ENCODE data around the gene AIRE.

Gene AIRE

GRCh38 chr21:44303490-44303981 is 17.9 kb downstream of the AIRE start:
- no peak for DNase-seq (ENCODE audit: insufficient read length, low spot score)
- FAIRE-seq: no peak
- TF ChIP-seq POU2F2 (IDR thresholded peaks at IDR 0.05; ENCODE audit: low read depth, low read length) (no peak), SPI1 (IDR thresholded peaks at IDR 0.05; ENCODE audit: low read depth, low read length) (no peak), POLR2AphosphoS5 (IDR thresholded peaks at IDR 0.05; ENCODE audit: low read depth, low read length) (no peak), PAX5 (IDR thresholded peaks at IDR 0.05; ENCODE audit: insufficient read depth, low read length, severe bottlenecking) (no peak), POLR2A (IDR thresholded peaks at IDR 0.05; ENCODE audit: low read depth, low read length) (no peak), TAF1 (IDR thresholded peaks at IDR 0.05; ENCODE audit: low read depth, low read length) (no peak)

- no peak for FAIRE-seq
- DNase-seq (ENCODE audit: insufficient read length, low spot score): no peak
- TF ChIP-seq PAX5 (IDR thresholded peaks at IDR 0.05; ENCODE audit: insufficient read depth, low read length, severe bottlenecking) (no peak), POLR2AphosphoS5 (IDR thresholded peaks at IDR 0.05; ENCODE audit: low read depth, low read length) (no peak), POLR2A (IDR thresholded peaks at IDR 0.05; ENCODE audit: low read depth, low read length) (no peak), TAF1 (IDR thresholded peaks at IDR 0.05; ENCODE audit: low read depth, low read length) (no peak), SPI1 (IDR thresholded peaks at IDR 0.05; ENCODE audit: low read depth, low read length) (no peak), POU2F2 (IDR thresholded peaks at IDR 0.05; ENCODE audit: low read depth, low read length) (no peak)
Measured at GRCh38 chr21:44304011-44304616, 18.4 kb downstream of the AIRE start.

DNA sequence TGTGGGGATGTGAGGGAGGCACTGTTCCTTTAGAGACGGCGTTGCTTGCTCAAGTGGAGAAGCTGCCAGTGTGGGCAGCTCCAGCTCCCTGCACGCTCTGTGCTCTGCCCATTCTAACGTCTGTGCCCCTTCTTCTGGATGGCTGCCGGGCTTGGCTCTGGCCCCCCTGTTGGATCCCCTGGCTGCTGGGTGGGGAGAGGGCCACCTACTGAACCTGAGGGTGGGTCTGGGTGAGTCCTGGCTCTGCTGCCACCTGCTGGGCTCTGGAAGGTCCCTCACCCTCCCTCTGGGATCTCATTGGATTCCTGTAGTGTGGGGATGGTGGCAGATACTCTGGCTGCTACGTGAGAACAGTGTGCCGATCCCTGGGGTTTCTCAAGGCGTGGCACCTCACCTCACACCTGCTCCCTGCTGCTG is 19.2 kb downstream of the AIRE start:
- DNase-seq (ENCODE audit: insufficient read length, low spot score): peak; percentile 66
- peak; percentile 52 for FAIRE-seq
- TF ChIP-seq SPI1 (IDR thresholded peaks at IDR 0.05; ENCODE audit: low read depth, low read length) (no peak), PAX5 (IDR thresholded peaks at IDR 0.05; ENCODE audit: insufficient read depth, low read length, severe bottlenecking) (no peak), POLR2AphosphoS5 (IDR thresholded peaks at IDR 0.05; ENCODE audit: low read depth, low read length) (no peak), POU2F2 (IDR thresholded peaks at IDR 0.05; ENCODE audit: low read depth, low read length) (no peak), POLR2A (IDR thresholded peaks at IDR 0.05; ENCODE audit: low read depth, low read length) (no peak), TAF1 (IDR thresholded peaks at IDR 0.05; ENCODE audit: low read depth, low read length) (no peak)

GRCh38 chr21:44305691-44306090 is 20.0 kb downstream of the AIRE start:
- DNase-seq (ENCODE audit: insufficient read length, low spot score): no peak

DNA sequence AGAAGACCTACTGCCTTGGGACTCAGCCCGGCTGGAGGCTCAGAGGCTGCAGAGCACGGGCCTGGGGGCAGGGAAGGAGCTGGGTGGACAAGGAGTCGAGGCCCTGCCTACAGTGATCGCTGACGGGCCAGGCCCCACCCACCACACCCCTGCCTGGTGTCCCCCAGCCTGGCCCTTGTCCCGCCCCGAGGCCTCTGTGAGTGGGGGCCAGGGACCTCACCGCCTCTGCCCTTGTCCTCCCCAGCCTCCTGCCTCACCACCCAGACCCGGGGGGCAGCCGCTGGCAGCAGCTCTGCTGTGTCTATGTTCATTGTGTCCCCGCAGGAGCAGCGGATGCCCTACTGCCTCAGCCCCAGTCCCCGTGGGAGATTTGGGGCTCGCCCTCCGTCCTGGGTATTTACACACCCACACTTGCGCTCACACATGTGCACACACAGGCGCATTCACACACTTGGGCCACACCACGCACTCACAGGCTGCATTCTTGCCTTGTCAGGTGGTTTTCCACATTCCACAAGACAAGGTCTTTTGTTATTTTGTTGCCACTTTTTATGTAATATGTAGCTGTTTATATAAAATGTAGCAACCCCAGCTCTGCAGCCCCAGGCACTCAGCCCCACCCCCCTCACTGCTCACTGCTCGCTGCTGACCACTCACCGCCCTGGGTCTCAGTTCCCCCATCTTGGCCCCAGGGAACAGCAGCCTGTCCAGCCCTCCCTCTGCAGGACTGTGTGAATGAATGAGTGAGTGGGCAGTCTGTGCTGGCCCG is 21.4 kb downstream of the AIRE start:
- no peak for TF ChIP-seq PAX5 (IDR thresholded peaks at IDR 0.05; ENCODE audit: insufficient read depth, low read length, severe bottlenecking)
- no peak for TF ChIP-seq POU2F2 (IDR thresholded peaks at IDR 0.05; ENCODE audit: low read depth, low read length)
- no peak for TF ChIP-seq TAF1 (IDR thresholded peaks at IDR 0.05; ENCODE audit: low read depth, low read length)
- TF ChIP-seq POLR2A (IDR thresholded peaks at IDR 0.05; ENCODE audit: low read depth, low read length): no peak
- TF ChIP-seq SPI1 (IDR thresholded peaks at IDR 0.05; ENCODE audit: low read depth, low read length): no peak
- no peak for TF ChIP-seq POLR2AphosphoS5 (IDR thresholded peaks at IDR 0.05; ENCODE audit: low read depth, low read length)
- DNase-seq (ENCODE audit: insufficient read length, low spot score): no peak
- FAIRE-seq: no peak

More at GRCh38 chr21:44305691-44306090, 20.0 kb downstream of the AIRE start:
- no peak for TF ChIP-seq PAX5 (IDR thresholded peaks at IDR 0.05; ENCODE audit: insufficient read depth, low read length, severe bottlenecking)
- TF ChIP-seq POLR2AphosphoS5 (IDR thresholded peaks at IDR 0.05; ENCODE audit: low read depth, low read length): no peak
- TF ChIP-seq SPI1 (IDR thresholded peaks at IDR 0.05; ENCODE audit: low read depth, low read length): peak; percentile 43
- no peak for FAIRE-seq

DNA sequence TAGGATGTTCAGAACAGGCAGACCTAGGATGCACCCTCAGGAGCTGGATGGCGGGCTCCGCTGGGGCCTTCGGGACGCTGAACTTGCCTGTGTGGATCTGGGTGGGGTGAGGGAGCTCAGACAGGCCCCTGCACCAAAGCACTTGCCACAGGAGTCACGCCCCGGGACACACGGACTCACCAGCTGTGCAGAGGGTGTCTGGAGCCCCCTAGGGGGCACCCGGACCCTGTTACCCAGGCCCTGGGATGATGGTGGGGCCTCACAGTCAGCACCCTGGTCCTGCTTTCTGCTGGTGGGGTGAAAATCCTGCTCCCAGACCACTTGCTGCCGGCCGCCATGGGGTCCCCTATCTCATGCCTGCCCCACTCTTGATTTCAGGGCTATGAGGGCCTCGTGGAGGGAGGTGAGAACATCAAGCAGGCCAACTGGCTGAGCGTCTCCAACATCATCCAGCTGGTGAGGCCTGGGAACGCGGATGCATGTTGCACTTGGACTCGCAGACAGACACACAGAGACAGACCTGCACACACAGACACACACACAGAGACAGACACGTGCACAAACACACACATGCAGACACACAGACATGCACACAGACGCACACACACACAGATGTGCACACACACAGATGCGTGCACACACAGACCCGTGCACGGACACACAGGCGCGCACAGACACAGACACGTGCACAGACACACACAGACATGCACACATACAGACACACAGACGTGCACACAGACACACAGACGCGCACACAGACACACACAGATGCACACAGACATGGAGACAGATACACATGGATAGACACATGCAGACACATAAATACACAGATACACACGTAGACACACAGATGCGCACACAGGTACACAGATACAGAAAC is 25.2 kb downstream of the AIRE start:
- FAIRE-seq (peak; percentile 62), DNase-seq (ENCODE audit: insufficient read length, low spot score) (no peak)
- TF ChIP-seq TAF1 (IDR thresholded peaks at IDR 0.05; ENCODE audit: low read depth, low read length): no peak
- no peak for TF ChIP-seq SPI1 (IDR thresholded peaks at IDR 0.05; ENCODE audit: low read depth, low read length)
- peak; percentile 32; the same call in 1 of the 2 replicates for TF ChIP-seq POU2F2 (IDR thresholded peaks at IDR 0.05; ENCODE audit: low read depth, low read length)
- TF ChIP-seq POLR2AphosphoS5 (IDR thresholded peaks at IDR 0.05; ENCODE audit: low read depth, low read length): no peak; the same call in 1 of the 2 replicates
- no peak for TF ChIP-seq PAX5 (IDR thresholded peaks at IDR 0.05; ENCODE audit: insufficient read depth, low read length, severe bottlenecking)
- no peak for TF ChIP-seq POLR2A (IDR thresholded peaks at IDR 0.05; ENCODE audit: low read depth, low read length)

DNA sequence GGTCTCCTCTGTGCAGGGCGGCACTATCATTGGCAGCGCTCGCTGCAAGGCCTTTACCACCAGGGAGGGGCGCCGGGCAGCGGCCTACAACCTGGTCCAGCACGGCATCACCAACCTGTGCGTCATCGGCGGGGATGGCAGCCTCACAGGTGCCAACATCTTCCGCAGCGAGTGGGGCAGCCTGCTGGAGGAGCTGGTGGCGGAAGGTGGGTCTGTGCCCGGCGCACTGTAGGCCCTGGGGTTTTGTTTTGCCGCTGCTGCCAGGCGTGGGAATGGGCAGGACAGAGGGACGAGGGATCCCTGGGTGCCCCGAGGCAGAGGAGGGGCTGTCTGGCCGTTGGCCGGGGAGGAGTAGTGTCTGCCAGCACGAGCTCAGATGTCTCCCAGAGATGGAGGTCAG is 26.4 kb downstream of the AIRE start:
- FAIRE-seq: no peak
- TF ChIP-seq POLR2A (IDR thresholded peaks at IDR 0.05; ENCODE audit: low read depth, low read length) (no peak), POLR2AphosphoS5 (IDR thresholded peaks at IDR 0.05; ENCODE audit: low read depth, low read length) (0 out of 2 replicates have a peak, but pooled peaks have one; percentile 10), PAX5 (IDR thresholded peaks at IDR 0.05; ENCODE audit: insufficient read depth, low read length, severe bottlenecking) (no peak)
- DNase-seq (ENCODE audit: insufficient read length, low spot score): no peak

GRCh38 chr21:44312716-44313115 is 27.0 kb downstream of the AIRE start:
- TF ChIP-seq PAX5 (IDR thresholded peaks at IDR 0.05; ENCODE audit: insufficient read depth, low read length, severe bottlenecking) (no peak), POLR2AphosphoS5 (IDR thresholded peaks at IDR 0.05; ENCODE audit: low read depth, low read length) (no peak), SPI1 (IDR thresholded peaks at IDR 0.05; ENCODE audit: low read depth, low read length) (no peak), POLR2A (IDR thresholded peaks at IDR 0.05; ENCODE audit: low read depth, low read length) (no peak), POU2F2 (IDR thresholded peaks at IDR 0.05; ENCODE audit: low read depth, low read length) (no peak), TAF1 (IDR thresholded peaks at IDR 0.05; ENCODE audit: low read depth, low read length) (no peak)
- DNase-seq (ENCODE audit: insufficient read length, low spot score) (no peak), FAIRE-seq (no peak)

DNA sequence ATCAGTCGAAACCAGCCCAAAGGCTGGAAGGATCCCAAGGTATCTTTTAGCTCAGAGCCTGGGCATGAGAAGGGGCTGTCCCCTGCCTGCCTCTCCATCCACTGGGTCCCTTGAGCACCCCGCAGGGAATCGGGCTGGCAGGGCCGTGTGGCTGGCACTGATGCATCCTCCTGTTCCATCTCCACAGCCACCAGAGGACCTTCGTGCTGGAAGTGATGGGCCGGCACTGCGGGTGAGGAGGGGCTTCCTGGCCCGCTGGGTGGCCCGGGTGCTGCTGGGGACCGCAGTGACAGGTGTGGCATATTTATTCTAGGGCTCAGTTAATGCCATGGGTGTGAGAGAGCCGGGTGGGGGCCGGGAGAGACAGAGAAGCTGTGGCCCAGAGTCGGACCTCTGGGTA is 27.8 kb downstream of the AIRE start:
- FAIRE-seq: no peak
- TF ChIP-seq PAX5 (IDR thresholded peaks at IDR 0.05; ENCODE audit: insufficient read depth, low read length, severe bottlenecking): no peak
- TF ChIP-seq SPI1 (IDR thresholded peaks at IDR 0.05; ENCODE audit: low read depth, low read length): no peak
- no peak for TF ChIP-seq TAF1 (IDR thresholded peaks at IDR 0.05; ENCODE audit: low read depth, low read length)
- no peak for TF ChIP-seq POLR2A (IDR thresholded peaks at IDR 0.05; ENCODE audit: low read depth, low read length)
- TF ChIP-seq POU2F2 (IDR thresholded peaks at IDR 0.05; ENCODE audit: low read depth, low read length): no peak
- no peak for TF ChIP-seq POLR2AphosphoS5 (IDR thresholded peaks at IDR 0.05; ENCODE audit: low read depth, low read length)

More for the DNA sequence above, 27.8 kb downstream of the AIRE start:
- DNase-seq (ENCODE audit: insufficient read length, low spot score): no peak

All from GM12891 (cell line).